Endothelial cell of umbilical vein (primary cell): ENCODE results near the gene BMP8A. TPM values are rescaled to one million over a fixed set of nuclear protein-coding genes. Genes with fewer than 3 reads are reported as not detected.
A peak's percentile ranks its signal among the peaks of the same experiment; 100 is the strongest.

ENCODE experiments used
- BruUV-seq: library from RNA; stranded (reverse); fragments of 400-500 nt; replicated peaks from 2 replicates; lab custom pipeline; 2021; lab: Mats Ljungman, UMichigan
- CTCF ChIA-PET: fragments of 300-600, 350-600 bp; sonication (Branson Sonifier 250); formaldehyde crosslinking; loops from one replicate; lab custom pipeline; 2021; ENCODE audit warnings: antibody characterized with exemption, inconsistent platforms; lab: Charles Lee
- POLR2A ChIA-PET: fragments of 300-600, 350-600 bp; sonication (Branson Sonifier 250); formaldehyde crosslinking; loops from one replicate; lab custom pipeline; 2021; ENCODE audit warnings: antibody characterized with exemption, inconsistent platforms; lab: Charles Lee
- DNase-seq: peaks from one replicate; pipeline ENCODE4 v3.0.0-alpha.2; 2011; ENCODE audit warnings: low read depth, low spot score
- FAIRE-seq: peaks from 2 replicates; lab custom pipeline; 2011; peaks lifted over from hg19 to GRCh38; lab: Jason Lieb, UNC
- H2AFZ ChIP-seq: 2 replicates; pipeline ENCODE4 v1.6.0; 2012; ENCODE audit warnings: low read depth, low read length, control low read depth, inconsistent platforms
- H3K27ac ChIP-seq: 2 replicates; pipeline ENCODE4 v1.5.1; 2011; ENCODE audit warnings: low read depth, mild to moderate bottlenecking, control low read depth, low read length, moderate library complexity; ENCODE audit not compliant: insufficient read depth
- H3K27me3 ChIP-seq, 2 experiments: 2 replicates each; pipeline versions ENCODE4 v1.6.0 to v1.6.1; 2011; ENCODE audit warnings: low read length in 2 of 2, mixed read lengths in 1 of 2; ENCODE audit not compliant: control insufficient read depth in 2 of 2, insufficient read depth in 2 of 2
- H3K36me3 ChIP-seq, 2 experiments: 2 replicates in 1 of 2; 3 replicates in 1 of 2; pipeline ENCODE4 v1.5.1; 2011; ENCODE audit warnings: low read length in 2 of 2, mild to moderate bottlenecking in 1 of 2, moderate library complexity in 1 of 2; ENCODE audit not compliant: control insufficient read depth in 2 of 2, insufficient read depth in 2 of 2; ENCODE audit errors: extremely low read depth in 1 of 2
- H3K4me1 ChIP-seq: 3 replicates; pipeline ENCODE4 v1.5.1; 2011; ENCODE audit warnings: mild to moderate bottlenecking, low read length; ENCODE audit not compliant: control insufficient read depth, insufficient read depth; ENCODE audit errors: extremely low read depth
- H3K4me2 ChIP-seq: 2 replicates; pipeline ENCODE4 v1.6.1; 2011; ENCODE audit warnings: low read length, control low read depth, mixed read lengths; ENCODE audit not compliant: insufficient read depth
- H3K4me3 ChIP-seq, 3 experiments: fragments of 200-600 bp in 1 of 3; sonication (generic), shearing (Covaris generic) in 1 of 3; replicated peaks in 1 of 3; 2 replicates each; pipeline ENCODE4 v1.5.1; 2011 to 2016; ENCODE audit warnings: control low read depth in 3 of 3, low read length in 3 of 3, mild to moderate bottlenecking in 2 of 3, inconsistent platforms in 1 of 3, low read depth in 1 of 3, moderate library complexity in 1 of 3; ENCODE audit not compliant: insufficient read depth in 1 of 3
- H3K79me2 ChIP-seq: 2 replicates; pipeline ENCODE4 v1.6.0; 2012; ENCODE audit warnings: low read length, inconsistent platforms; ENCODE audit not compliant: control insufficient read depth, insufficient read depth
- H3K9ac ChIP-seq: replicated peaks from 2 replicates; pipeline ENCODE3; 2011; ENCODE audit warnings: low read length, control low read depth; ENCODE audit not compliant: insufficient read depth; ENCODE audit errors: extremely low read depth
- H3K9me1 ChIP-seq: replicated peaks from 3 replicates; pipeline ENCODE4 v1.6.0; 2011; ENCODE audit warnings: mild to moderate bottlenecking, low read length; ENCODE audit not compliant: control insufficient read depth, insufficient read depth; ENCODE audit errors: extremely low read depth
- H3K9me3 ChIP-seq: replicated peaks from 2 replicates; pipeline ENCODE4 v1.5.1; 2012; ENCODE audit warnings: low read length, inconsistent platforms; ENCODE audit not compliant: control insufficient read depth, insufficient read depth
- H4K20me1 ChIP-seq: replicated peaks from 2 replicates; pipeline ENCODE3; 2011; ENCODE audit warnings: mild to moderate bottlenecking, low read length; ENCODE audit not compliant: control insufficient read depth, insufficient read depth; ENCODE audit errors: extremely low read depth
- CTCF ChIP-seq, 2 donors: IDR thresholded peaks; 1 replicate in 1 of 2; 2 replicates in 1 of 2; pipeline ENCODE4 v1.5.1; 2011; ENCODE audit warnings: low read length in 2 of 2, mild to moderate bottlenecking in 2 of 2, moderate library complexity in 2 of 2, control low read depth in 1 of 2, inconsistent platforms in 1 of 2, low read depth in 1 of 2; ENCODE audit not compliant: insufficient read depth in 1 of 2; ENCODE audit errors: extremely low read depth in 1 of 2
- FOS ChIP-seq: IDR thresholded peaks from 2 replicates; pipeline ENCODE4 v1.6.1; 2011; ENCODE audit warnings: mild to moderate bottlenecking, low read length, moderate library complexity, borderline replicate concordance; ENCODE audit not compliant: insufficient read depth
- GATA2 ChIP-seq: IDR thresholded peaks from 2 replicates; pipeline ENCODE4 v1.7.0; 2011; ENCODE audit warnings: low read depth, mild to moderate bottlenecking, moderate library complexity, mixed read lengths, low read length; ENCODE audit not compliant: insufficient read length, insufficient read depth
- MYC ChIP-seq: IDR thresholded peaks from one replicate; pipeline ENCODE4 v1.6.1; 2011; ENCODE audit warnings: mild to moderate bottlenecking, low read depth, low read length
- POLR2A ChIP-seq: IDR thresholded peaks from 2 replicates; pipeline ENCODE4 v1.6.1; 2012; ENCODE audit warnings: low read depth, mild to moderate bottlenecking, control low read depth, low read length
- POLR2AphosphoS5 ChIP-seq: IDR thresholded peaks from 2 replicates; pipeline ENCODE4 v1.6.1; 2012; ENCODE audit warnings: low read depth, mild to moderate bottlenecking, control low read depth, low read length, moderate library complexity; ENCODE audit not compliant: insufficient read depth
- dilution Hi-C: fragments of 300-500 bp; cut with MboI; formaldehyde crosslinking; loops from one replicate; pipeline ENCODE4 v1.15.0; 2019; ENCODE audit warnings: low sequenced_read_pairs; ENCODE audit not compliant: extremely low pct_ligation_motif_present
- intact Hi-C: fragments of 100-400 bp; cut with micrococcal nuclease; formaldehyde crosslinking; loops from one replicate; pipeline ENCODE4 v1.10.0; 2022
- polyA plus RNA-seq, 4 experiments: library from polyadenylated mRNA; depleted of rRNA in 3 of 4; stranded (reverse) in 3 of 4; unstranded in 1 of 4; fragments of >200 nt; gene quantifications; 2 replicates each; pipeline versions ENCODE4 v1.2.1 to v1.2.3, GENCODE V29; 2011 to 2012; ENCODE audit warnings: missing spikeins in 1 of 4
- total RNA-seq: library from RNA; stranded (reverse); gene quantifications from 2 replicates; pipeline ENCODE4 v1.2.3, GENCODE V29; 2021
- TF ChIP-seq, protein P1 (sequence below): IDR thresholded peaks from 2 replicates; pipeline ENCODE4 v1.6.1; 2011; ENCODE audit not compliant: insufficient read depth, insufficient read length

The BMP8A gene
- total and polyA plus RNA-seq, 2 donors (not counting 3 experiments of a cell fraction or from before 2014, with no cell fraction given), result 0.25 to 0.44 TPM

DNA sequence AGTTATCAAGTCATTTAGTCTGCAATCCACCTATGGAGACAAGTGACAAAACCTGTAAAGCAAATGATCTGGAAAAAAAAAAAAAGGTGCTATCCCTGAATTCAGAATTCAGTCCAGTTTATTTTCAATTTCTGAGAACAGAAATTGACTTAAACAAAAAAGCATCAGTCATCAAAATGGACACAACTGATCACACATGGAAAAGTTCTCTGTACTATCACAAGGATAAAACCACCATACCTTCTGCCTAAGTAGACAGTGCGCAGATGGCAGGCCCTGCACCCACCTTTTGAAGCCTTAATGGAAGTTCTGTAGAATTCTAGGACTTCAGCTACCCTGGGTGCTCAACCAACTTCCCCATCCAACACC lies 81.6 kb downstream of the BMP8A start:
- Histone ChIP-seq H3K9me3 (no peaks in the 10 kb centered on the region), H3K27ac (no peak overlapping the region), H3K79me2 (peaks cover 73% of the 10 kb centered on the region), H3K9me1 (no peaks in the 10 kb centered on the region), H3K4me2 (peak overlapping the region; percentile 77), H2AFZ (no peak overlapping the region), H3K36me3 (peaks cover 36 to 38% of the 10 kb centered on the region in 2 experiments), H3K27me3 (no peaks in the 10 kb centered on the region), H3K4me1 (peaks cover 27% of the 10 kb centered on the region), H3K4me3 (peak overlapping the region in 1 of 3 experiments; percentile 2), H3K9ac (no peak overlapping the region), H4K20me1 (peaks cover 7% of the 10 kb centered on the region)
- FAIRE-seq, result no peak
- dilution Hi-C loops (no loop called here), intact Hi-C loops (loop anchor here (10.0 kb wide), 1 partner anchor 708 kb away; no protein-coding TSS in a partner anchor)
- CTCF ChIA-PET, result interaction anchor here (1.6 to 3.2 kb wide), 2 partner anchors 33 to 35 kb away, joined by 4 to 12 read pairs; no protein-coding TSS in a partner anchor
- no TSS peak for BruUV-seq
- no peak for DNase-seq
- TF ChIP-seq GATA2, result no peak
- no peak for TF ChIP-seq CTCF (IDR thresholded peaks at IDR 0.05; ENCODE audit: extremely low read depth in 1 of 2, insufficient read depth in 1 of 2, low read depth in 1 of 2, low read length in 2 of 2)
- TF ChIP-seq MYC, result no peak
- TF ChIP-seq, protein P1, sequence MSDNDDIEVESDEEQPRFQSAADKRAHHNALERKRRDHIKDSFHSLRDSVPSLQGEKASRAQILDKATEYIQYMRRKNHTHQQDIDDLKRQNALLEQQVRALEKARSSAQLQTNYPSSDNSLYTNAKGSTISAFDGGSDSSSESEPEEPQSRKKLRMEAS, result no peak
- TF ChIP-seq POLR2AphosphoS5, result no peak
- no peak for TF ChIP-seq POLR2A
- no peak for TF ChIP-seq FOS
- POLR2A ChIA-PET, result no interaction called here
